Upper lobe of right lung (tissue), 1 donor: ENCODE data around the gene THEM4. TPM values are rescaled to one million over a fixed set of nuclear protein-coding genes. Genes with fewer than 3 reads are reported as not detected.

Source experiments
- ATAC-seq: fragments of 200-7000 bp; cut with Tn5 transposase; one replicate; pipeline ENCODE4 v1.9.1; 2020; ENCODE audit warnings: mild to moderate bottlenecking, moderate library complexity
- DNase-seq: peaks from one replicate; pipeline ENCODE4 v3.0.0-alpha.2; 2020
- H3K27ac ChIP-seq: fragments of 200-600 bp; one replicate; pipeline ENCODE4 v1.8.0; 2022
- H3K27me3 ChIP-seq: fragments of 200-600 bp; one replicate; pipeline ENCODE4 v1.8.0; 2022; ENCODE audit warnings: mild to moderate bottlenecking
- H3K36me3 ChIP-seq: fragments of 200-600 bp; one replicate; pipeline ENCODE4 v1.8.0; 2022
- H3K4me1 ChIP-seq: fragments of 200-600 bp; one replicate; pipeline ENCODE4 v1.8.0; 2022
- H3K4me3 ChIP-seq: fragments of 200-600 bp; one replicate; pipeline ENCODE4 v1.8.0; 2022; ENCODE audit warnings: mild to moderate bottlenecking
- H3K9me3 ChIP-seq: fragments of 200-600 bp; one replicate; pipeline ENCODE4 v1.8.0; 2022
- intact Hi-C: fragments of 100-400 bp; cut with DNase I; formaldehyde crosslinking; loops from one replicate; pipeline ENCODE4 v1.11.0; 2022
- total RNA-seq: library from RNA; stranded (reverse); fragmentation: NEBNext Ultra II Directional; extraction: Animal tissue kit (Norgen Biotek cat#: 25700); gene quantifications from one replicate; pipeline ENCODE4 v1.2.1, GENCODE V29; 2021
- TF ChIP-seq, protein P1 (sequence below): fragments of 200-600 bp; IDR thresholded peaks from one replicate; pipeline ENCODE4 v1.8.0; 2022; ENCODE audit warnings: antibody characterized with exemption
- donor health status: DM: no; HTN: yes; CAD: no; lungs with severe emphysema.

THEM4 gene
- total RNA-seq, 1 donor from 2014 or later, result 14.0 TPM

DNA sequence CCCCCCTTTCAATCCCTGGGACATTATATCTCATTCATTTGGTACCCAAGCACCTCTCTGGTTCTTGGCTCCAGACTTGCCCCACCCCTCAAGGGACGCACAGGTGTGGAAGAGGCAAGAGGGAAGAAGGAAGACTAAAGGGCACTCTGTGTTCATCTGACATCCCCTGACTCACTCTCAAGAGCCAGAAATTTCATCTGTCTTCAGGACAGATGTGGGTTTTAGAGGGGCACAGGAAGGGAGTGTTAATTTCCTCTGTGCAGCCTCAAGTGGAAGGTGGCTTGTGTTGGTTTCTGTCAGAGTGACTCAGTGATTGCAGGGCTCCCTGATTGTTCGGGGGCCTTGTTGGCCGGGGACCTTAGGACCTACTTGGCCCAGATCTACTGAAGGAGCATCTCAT lies 72.1 kb downstream of the THEM4 start:
- peaks cover 19% of the 10 kb centered on the region for H3K4me1 ChIP-seq
- intact Hi-C loops, result no loop called here
- peaks cover 26% of the 10 kb centered on the region for H3K27me3 ChIP-seq
- H3K4me3 ChIP-seq, result no peak overlapping the region
- no peaks in the 10 kb centered on the region for H3K9me3 ChIP-seq
- ATAC-seq (no peak), DNase-seq (no peak)
- H3K27ac ChIP-seq, result no peak overlapping the region
- TF ChIP-seq, protein P1, sequence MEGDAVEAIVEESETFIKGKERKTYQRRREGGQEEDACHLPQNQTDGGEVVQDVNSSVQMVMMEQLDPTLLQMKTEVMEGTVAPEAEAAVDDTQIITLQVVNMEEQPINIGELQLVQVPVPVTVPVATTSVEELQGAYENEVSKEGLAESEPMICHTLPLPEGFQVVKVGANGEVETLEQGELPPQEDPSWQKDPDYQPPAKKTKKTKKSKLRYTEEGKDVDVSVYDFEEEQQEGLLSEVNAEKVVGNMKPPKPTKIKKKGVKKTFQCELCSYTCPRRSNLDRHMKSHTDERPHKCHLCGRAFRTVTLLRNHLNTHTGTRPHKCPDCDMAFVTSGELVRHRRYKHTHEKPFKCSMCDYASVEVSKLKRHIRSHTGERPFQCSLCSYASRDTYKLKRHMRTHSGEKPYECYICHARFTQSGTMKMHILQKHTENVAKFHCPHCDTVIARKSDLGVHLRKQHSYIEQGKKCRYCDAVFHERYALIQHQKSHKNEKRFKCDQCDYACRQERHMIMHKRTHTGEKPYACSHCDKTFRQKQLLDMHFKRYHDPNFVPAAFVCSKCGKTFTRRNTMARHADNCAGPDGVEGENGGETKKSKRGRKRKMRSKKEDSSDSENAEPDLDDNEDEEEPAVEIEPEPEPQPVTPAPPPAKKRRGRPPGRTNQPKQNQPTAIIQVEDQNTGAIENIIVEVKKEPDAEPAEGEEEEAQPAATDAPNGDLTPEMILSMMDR, result no peak
- no peaks in the 10 kb centered on the region for H3K36me3 ChIP-seq

DNA sequence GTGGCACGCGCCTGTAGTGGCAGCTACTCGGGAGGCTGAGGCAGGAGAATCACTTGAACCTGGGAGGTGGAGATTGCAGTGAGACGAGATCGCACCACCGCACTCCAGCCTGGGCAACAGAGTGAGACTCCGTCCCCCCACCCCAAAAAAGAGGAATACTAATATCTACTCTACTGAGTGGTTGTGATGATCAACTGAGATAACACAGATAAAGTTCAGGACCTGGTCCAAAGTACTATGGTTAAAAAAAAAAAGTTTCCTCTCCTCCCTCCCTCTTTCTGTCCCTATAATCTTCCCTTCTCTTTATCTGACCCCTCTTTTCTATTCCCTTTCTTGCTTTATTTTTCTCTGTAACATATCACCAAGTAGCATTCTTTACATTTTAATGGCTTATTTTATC lies 73.7 kb downstream of the THEM4 start:
- H3K9me3 ChIP-seq, result no peaks in the 10 kb centered on the region
- H3K27ac ChIP-seq, result no peak overlapping the region
- H3K4me3 ChIP-seq, result no peak overlapping the region
- H3K36me3 ChIP-seq, result no peaks in the 10 kb centered on the region
- ATAC-seq (no peak), DNase-seq (no peak)
- peaks cover 26% of the 10 kb centered on the region for H3K27me3 ChIP-seq
- TF ChIP-seq, protein P1, result no peak
- peaks cover 24% of the 10 kb centered on the region for H3K4me1 ChIP-seq
- intact Hi-C loops, result no loop called here

DNA sequence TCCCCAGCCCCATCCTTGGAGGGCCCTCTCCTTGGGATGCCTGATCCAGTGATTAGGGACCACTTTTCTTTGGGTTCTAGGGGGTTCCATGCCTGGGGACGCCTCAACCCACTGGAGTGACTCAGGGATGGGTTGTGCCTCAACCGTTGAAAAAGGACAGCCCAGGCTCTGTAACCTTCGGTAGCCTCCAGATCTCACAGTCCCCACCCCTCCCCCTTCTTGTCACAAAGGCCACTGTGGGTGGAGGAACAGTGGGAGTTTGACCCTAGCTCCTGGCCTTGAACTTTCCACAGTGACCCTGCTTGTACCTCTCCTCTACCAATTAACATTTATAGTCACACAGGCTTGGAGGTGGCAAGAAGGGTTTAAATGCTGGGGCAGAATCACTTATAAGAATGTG lies 75.1 kb downstream of the THEM4 start:
- Histone ChIP-seq H3K27me3 (peaks cover 18% of the 10 kb centered on the region), H3K27ac (no peak overlapping the region), H3K4me1 (peaks cover 27% of the 10 kb centered on the region), H3K36me3 (no peaks in the 10 kb centered on the region), H3K9me3 (no peaks in the 10 kb centered on the region), H3K4me3 (no peak overlapping the region)
- TF ChIP-seq, protein P1, result no peak
- DNase-seq, result no peak
- ATAC-seq, result no peak
- intact Hi-C loops, result no loop called here

DNA sequence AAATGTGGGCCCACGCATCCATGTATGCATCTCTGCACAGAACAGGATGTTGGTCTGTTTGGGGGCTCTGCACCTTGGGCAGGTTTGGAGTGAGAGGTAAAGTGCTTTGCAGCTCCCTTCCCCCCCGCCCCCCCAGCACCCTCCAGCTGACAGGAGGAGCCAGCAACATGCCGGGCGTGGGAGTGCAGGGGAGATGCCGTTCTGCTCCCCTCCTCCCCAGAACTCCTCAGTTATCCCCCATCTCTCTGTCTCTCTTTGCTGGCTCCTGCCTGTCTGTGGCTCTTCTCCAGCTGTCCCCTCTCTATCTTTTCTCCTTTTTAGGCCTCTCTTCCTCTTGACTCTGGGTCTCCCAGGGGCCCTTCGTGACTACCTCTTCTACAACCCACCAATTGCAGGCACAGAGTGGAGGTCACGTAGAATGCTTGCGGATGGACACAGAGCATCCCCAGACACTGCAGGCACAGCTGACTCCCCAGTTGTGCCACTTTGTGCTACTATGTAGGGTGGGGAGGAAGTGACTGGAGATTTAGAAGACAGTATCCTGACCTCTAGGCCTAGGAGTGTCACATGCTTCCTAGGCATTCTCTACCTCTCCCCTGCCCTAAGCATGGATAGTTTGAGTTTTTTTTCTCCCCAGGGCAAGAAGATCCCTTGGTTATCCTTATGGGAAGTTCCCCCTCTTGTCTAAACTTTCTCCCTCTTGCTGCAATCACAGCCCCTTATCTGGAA lies 76.0 kb downstream of the THEM4 start:
- no peak overlapping the region for H3K27ac ChIP-seq
- intact Hi-C loops, result no loop called here
- DNase-seq, result peak; percentile 48
- peaks cover 10% of the 10 kb centered on the region for H3K27me3 ChIP-seq
- no peaks in the 10 kb centered on the region for H3K9me3 ChIP-seq
- TF ChIP-seq, protein P1, result no peak
- ATAC-seq, result no peak
- no peaks in the 10 kb centered on the region for H3K36me3 ChIP-seq
- peaks cover 30% of the 10 kb centered on the region for H3K4me1 ChIP-seq
- no peak overlapping the region for H3K4me3 ChIP-seq

DNA sequence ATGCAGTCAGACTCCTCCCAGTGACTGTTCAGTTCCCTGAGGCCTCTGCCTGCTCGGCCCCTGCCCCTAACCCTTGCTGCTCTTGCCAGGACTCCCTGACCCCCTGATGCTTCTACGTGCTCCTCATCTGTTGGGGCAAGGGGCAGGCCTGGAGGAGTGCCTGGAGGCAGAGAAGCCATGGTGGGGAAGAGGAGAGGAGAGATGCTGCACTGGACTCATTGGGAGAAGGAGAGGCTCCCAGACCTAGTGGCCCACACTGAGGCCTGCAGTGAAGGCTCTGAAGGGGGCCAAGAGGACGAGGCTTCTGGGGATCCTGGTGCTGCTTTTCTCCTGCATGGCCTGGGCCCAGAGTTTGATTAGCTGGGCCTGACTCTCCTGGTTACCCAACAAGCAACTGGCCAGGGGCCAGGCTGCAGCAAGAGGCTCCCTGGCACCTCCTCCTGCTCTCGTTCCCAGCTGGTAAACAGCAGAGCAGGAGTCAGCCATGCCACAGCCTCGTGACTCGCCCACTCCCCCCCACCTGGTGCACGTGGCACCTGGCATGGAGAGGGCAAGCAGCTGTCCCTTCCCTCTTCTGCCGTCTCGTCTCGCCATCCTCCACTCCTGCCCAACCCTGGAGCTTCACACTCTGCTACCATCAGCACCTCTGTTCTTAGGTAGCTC lies 76.9 kb downstream of the THEM4 start:
- Histone ChIP-seq H3K36me3 (no peaks in the 10 kb centered on the region), H3K27ac (peak overlapping the region; percentile 63), H3K4me1 (peaks cover 29% of the 10 kb centered on the region), H3K9me3 (no peaks in the 10 kb centered on the region), H3K4me3 (no peak overlapping the region), H3K27me3 (peaks cover 4% of the 10 kb centered on the region)
- intact Hi-C loops, result no loop called here
- TF ChIP-seq, protein P1, result no peak
- DNase-seq (peak; percentile 95), ATAC-seq (peak; percentile 67)
